NCI-H345 treated with DMSO at 0.1 percent for 48 hours (cell line): Measurements from ENCODE around the gene KIAA1217.

ENCODE experiments used
- DNase-seq: peaks from one replicate; lab custom pipeline; 2025; ENCODE audit not compliant: unreplicated experiment; lab: John Stamatoyannopoulos, UW

KIAA1217 gene

GRCh38 chr10:24541239-24541753 is 332.4 kb downstream of the KIAA1217 start:
- no peak for DNase-seq

GRCh38 chr10:24542314-24543270 is 333.7 kb downstream of the KIAA1217 start:
- DNase-seq = no peak

- DNase-seq = no peak
Measured at GRCh38 chr10:24544776-24545175, 335.8 kb downstream of the KIAA1217 start.

GRCh38 chr10:24545585-24545984 is 336.6 kb downstream of the KIAA1217 start:
- DNase-seq = no peak

GRCh38 chr10:24550680-24551079 is 341.7 kb downstream of the KIAA1217 start:
- no peak for DNase-seq

GRCh38 chr10:24551161-24551560 is 342.2 kb downstream of the KIAA1217 start:
- no peak for DNase-seq

GRCh38 chr10:24552346-24553016 is 343.5 kb downstream of the KIAA1217 start:
- no peak for DNase-seq

GRCh38 chr10:24553051-24553612 is 344.2 kb downstream of the KIAA1217 start:
- no peak for DNase-seq

- no peak for DNase-seq
Measured at GRCh38 chr10:24554036-24554435, 345.1 kb downstream of the KIAA1217 start.

- no peak for DNase-seq
Measured at GRCh38 chr10:24556126-24556749, 347.3 kb downstream of the KIAA1217 start.

- no peak for DNase-seq
Measured at GRCh38 chr10:24556750-24557742, 348.1 kb downstream of the KIAA1217 start.

GRCh38 chr10:24561453-24561852 is 352.5 kb downstream of the KIAA1217 start:
- no peak for DNase-seq

- no peak for DNase-seq
Measured at GRCh38 chr10:24568042-24568441, 359.1 kb downstream of the KIAA1217 start.

GRCh38 chr10:24569330-24569796 is 360.4 kb downstream of the KIAA1217 start:
- no peak for DNase-seq

- no peak for DNase-seq
Measured at GRCh38 chr10:24569828-24570657, 361.1 kb downstream of the KIAA1217 start.

GRCh38 chr10:24570658-24571426 is 361.9 kb downstream of the KIAA1217 start:
- DNase-seq = no peak

GRCh38 chr10:24571870-24572450 is 363.0 kb downstream of the KIAA1217 start:
- no peak for DNase-seq

GRCh38 chr10:24574161-24574560 is 365.2 kb downstream of the KIAA1217 start:
- DNase-seq = no peak
